Calu3 (cell line): ENCODE data around the gene LRBA. TPM values are rescaled to one million over a fixed set of nuclear protein-coding genes. Genes with fewer than 3 reads are reported as not detected.

Experiments used
- BruUV-seq: library from RNA; stranded (reverse); fragments of 400-500 nt; replicated peaks from 2 replicates; lab custom pipeline; 2021; lab: Mats Ljungman, UMichigan
- CTCF ChIA-PET: fragments of 300-600 bp; sonication (Branson Sonifier 250); formaldehyde crosslinking; loops from one replicate; lab custom pipeline; 2022; ENCODE audit warnings: antibody characterized with exemption; lab: Charles Lee
- DNase-seq: peaks from one replicate; pipeline ENCODE4 v3.0.0; 2022
- H3K27ac Mint-ChIP-seq: one replicate; pipeline ENCODE4 v1.8.0; 2022; ENCODE audit warnings: mixed read lengths; ENCODE audit not compliant: unreplicated experiment
- H3K27me3 Mint-ChIP-seq: one replicate; pipeline ENCODE4 v1.8.0; 2022; ENCODE audit warnings: mixed read lengths; ENCODE audit not compliant: unreplicated experiment
- H3K36me3 Mint-ChIP-seq: one replicate; pipeline ENCODE4 v1.8.0; 2022; ENCODE audit warnings: mild to moderate bottlenecking, moderate library complexity, mixed read lengths; ENCODE audit not compliant: insufficient read depth, unreplicated experiment
- H3K4me1 Mint-ChIP-seq: one replicate; pipeline ENCODE4 v1.8.0; 2022; ENCODE audit warnings: mild to moderate bottlenecking, low read depth, mixed read lengths; ENCODE audit not compliant: unreplicated experiment
- H3K4me3 Mint-ChIP-seq: one replicate; pipeline ENCODE4 v1.8.0; 2022; ENCODE audit warnings: mild to moderate bottlenecking, low read depth, moderate library complexity, mixed read lengths; ENCODE audit not compliant: unreplicated experiment
- H3K9me3 Mint-ChIP-seq: one replicate; pipeline ENCODE4 v1.8.0; 2022; ENCODE audit warnings: low read depth, mixed read lengths; ENCODE audit not compliant: unreplicated experiment
- intact Hi-C: fragments of 100-400 bp; cut with micrococcal nuclease; formaldehyde crosslinking; loops from one replicate; pipeline ENCODE4 v1.10.0; 2022; ENCODE audit not compliant: unreplicated experiment
- total RNA-seq: library from RNA; stranded (reverse); gene quantifications from 2 replicates; pipeline ENCODE4 v1.2.3, GENCODE V29; 2022
- TF ChIP-seq, protein P1 (sequence below): fragments of 200-600 bp; IDR thresholded peaks from one replicate; pipeline ENCODE4 v1.8.0; 2022; ENCODE audit warnings: antibody characterized with exemption; ENCODE audit not compliant: unreplicated experiment

LRBA gene
- total RNA-seq, 1 experiment from 2014 or later = 49.0 TPM

DNA sequence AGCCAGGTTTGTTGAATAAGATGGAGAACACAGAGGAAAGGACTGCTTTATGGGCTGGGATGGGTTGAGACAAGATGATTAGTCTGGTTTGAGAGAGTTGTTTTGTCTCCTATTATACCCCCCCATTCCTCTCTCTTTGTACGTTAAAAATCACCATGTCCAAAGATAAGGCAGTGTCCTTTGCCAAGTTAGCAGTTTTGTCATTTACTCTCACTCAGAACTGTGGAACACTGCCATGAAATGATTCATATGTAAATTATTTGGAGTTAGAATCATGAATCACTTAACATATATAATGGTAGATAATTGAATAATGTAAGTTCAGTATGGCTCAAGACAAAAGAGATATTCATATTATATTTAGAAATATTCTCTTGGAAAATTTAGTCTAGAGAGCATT lies 785.6 kb downstream of the LRBA start:
- Mint-ChIP-seq H3K4me3 (no peak overlapping the region), H3K36me3 (no peaks in the 10 kb centered on the region), H3K27ac (no peak overlapping the region), H3K27me3 (peaks cover 12% of the 10 kb centered on the region), H3K9me3 (no peaks in the 10 kb centered on the region), H3K4me1 (no peaks in the 10 kb centered on the region)
- intact Hi-C loops = no loop called here
- CTCF ChIA-PET = no interaction called here
- no peak for DNase-seq
- TF ChIP-seq, protein P1, sequence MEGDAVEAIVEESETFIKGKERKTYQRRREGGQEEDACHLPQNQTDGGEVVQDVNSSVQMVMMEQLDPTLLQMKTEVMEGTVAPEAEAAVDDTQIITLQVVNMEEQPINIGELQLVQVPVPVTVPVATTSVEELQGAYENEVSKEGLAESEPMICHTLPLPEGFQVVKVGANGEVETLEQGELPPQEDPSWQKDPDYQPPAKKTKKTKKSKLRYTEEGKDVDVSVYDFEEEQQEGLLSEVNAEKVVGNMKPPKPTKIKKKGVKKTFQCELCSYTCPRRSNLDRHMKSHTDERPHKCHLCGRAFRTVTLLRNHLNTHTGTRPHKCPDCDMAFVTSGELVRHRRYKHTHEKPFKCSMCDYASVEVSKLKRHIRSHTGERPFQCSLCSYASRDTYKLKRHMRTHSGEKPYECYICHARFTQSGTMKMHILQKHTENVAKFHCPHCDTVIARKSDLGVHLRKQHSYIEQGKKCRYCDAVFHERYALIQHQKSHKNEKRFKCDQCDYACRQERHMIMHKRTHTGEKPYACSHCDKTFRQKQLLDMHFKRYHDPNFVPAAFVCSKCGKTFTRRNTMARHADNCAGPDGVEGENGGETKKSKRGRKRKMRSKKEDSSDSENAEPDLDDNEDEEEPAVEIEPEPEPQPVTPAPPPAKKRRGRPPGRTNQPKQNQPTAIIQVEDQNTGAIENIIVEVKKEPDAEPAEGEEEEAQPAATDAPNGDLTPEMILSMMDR = no peak
- BruUV-seq = no TSS peak

DNA sequence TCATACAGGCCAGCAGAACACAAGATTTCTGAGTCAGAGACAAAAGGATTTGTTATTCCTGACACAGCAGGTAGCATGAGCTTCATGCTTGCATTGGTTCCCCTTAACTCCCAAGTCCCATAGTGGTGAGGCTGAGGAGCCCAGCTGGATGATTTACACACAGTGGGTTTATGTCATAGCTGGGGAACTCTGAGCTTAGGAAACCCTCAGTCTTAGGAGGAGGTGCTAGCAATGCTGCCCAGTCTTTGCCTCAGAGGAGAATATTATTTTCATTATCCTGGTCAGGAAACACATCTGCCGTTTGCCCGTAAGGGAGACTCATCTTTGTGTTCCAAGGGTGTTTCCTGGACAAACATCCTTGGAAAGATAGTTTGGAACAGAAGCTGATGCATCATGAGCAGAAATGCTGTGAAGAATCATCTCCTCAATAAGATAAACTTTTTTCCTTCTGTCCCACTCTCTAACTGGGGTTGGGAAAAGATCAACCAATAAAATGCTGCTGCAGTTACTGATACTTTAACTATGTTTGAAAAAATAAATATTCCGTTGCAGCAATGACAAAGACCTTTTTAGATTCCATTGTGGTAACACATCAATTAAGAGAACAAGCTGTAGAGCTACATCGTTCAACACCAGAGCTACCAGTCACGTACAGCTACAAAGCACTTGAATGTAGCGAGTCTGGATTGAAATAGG lies 790.0 kb downstream of the LRBA start:
- CTCF ChIA-PET = no interaction called here
- intact Hi-C loops = no loop called here
- TF ChIP-seq, protein P1 = no peak
- BruUV-seq = no TSS peak
- no peak for DNase-seq
- no peaks in the 10 kb centered on the region for H3K4me1 Mint-ChIP-seq
- H3K27ac Mint-ChIP-seq = no peak overlapping the region
- no peaks in the 10 kb centered on the region for H3K36me3 Mint-ChIP-seq
- H3K9me3 Mint-ChIP-seq = no peaks in the 10 kb centered on the region
- H3K4me3 Mint-ChIP-seq = no peak overlapping the region
- no peaks in the 10 kb centered on the region for H3K27me3 Mint-ChIP-seq

DNA sequence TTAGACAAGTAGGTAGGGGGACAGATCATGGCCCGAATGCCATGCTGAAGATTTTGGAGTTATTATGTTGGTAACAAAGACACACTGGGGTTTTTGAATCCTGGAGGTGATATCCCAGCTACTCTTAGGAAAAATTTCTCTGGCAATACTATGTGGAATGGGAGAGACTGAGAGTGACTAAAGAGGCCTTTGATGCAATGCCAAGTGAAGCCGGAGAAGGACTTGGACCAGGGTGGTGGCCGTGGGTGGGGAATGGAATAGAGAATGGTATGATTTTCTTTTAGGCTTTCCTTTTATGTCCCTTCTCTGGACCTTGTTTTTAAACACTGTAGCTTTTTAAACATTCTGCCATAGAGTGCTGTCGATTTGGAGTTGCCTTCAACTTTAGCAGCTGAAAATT lies 795.2 kb downstream of the LRBA start:
- no peak for DNase-seq
- Mint-ChIP-seq H3K9me3 (no peaks in the 10 kb centered on the region), H3K36me3 (no peaks in the 10 kb centered on the region), H3K27me3 (no peaks in the 10 kb centered on the region), H3K4me3 (no peak overlapping the region), H3K27ac (no peak overlapping the region), H3K4me1 (peaks cover 8% of the 10 kb centered on the region)
- TF ChIP-seq, protein P1 = no peak
- intact Hi-C loops = no loop called here
- no TSS peak for BruUV-seq
- CTCF ChIA-PET = no interaction called here

DNA sequence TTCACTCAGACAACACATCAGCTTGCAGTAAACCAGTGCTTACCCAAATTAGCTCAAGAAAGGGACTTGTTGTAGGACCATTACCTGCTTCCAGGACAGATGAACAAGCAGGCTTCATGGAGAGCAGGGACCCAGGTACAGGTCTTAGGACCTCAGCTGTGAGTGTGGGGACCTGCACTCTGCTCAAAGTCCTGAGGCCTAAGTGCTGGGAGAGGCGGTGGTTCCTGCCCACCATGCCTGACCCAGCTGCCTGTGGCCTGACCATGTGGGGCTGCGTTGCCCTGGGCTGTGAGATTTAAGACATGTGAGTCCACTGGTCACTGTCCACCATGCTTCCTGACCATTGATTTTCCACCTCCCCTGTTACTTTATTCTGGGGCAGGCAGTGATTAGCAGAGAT lies 796.6 kb downstream of the LRBA start:
- H3K4me1 Mint-ChIP-seq = peaks cover 8% of the 10 kb centered on the region
- H3K27me3 Mint-ChIP-seq = no peaks in the 10 kb centered on the region
- TF ChIP-seq, protein P1 = no peak
- CTCF ChIA-PET = interaction anchor here (1.1 kb wide), 1 partner anchor 9 kb away, joined by 3 read pairs; no protein-coding TSS in a partner anchor
- no peaks in the 10 kb centered on the region for H3K36me3 Mint-ChIP-seq
- intact Hi-C loops = no loop called here
- no peak for DNase-seq
- H3K9me3 Mint-ChIP-seq = no peaks in the 10 kb centered on the region
- no peak overlapping the region for H3K4me3 Mint-ChIP-seq
- no TSS peak for BruUV-seq
- H3K27ac Mint-ChIP-seq = no peak overlapping the region
